Endothelial cell of umbilical vein (primary cell): ENCODE data around the gene CEP43. TPM values are rescaled to one million over a fixed set of nuclear protein-coding genes. Genes with fewer than 3 reads are reported as not detected.
"Not testable (repeated sequence)": the region's sequence is repeated elsewhere in the genome, so short reads cannot be mapped to it uniquely, and the experiment has no call there.

Experiments
- BruUV-seq: library from RNA; stranded (reverse); fragments of 400-500 nt; replicated peaks from 2 replicates; lab custom pipeline; 2021; lab: Mats Ljungman, UMichigan
- CTCF ChIA-PET: fragments of 300-600, 350-600 bp; sonication (Branson Sonifier 250); formaldehyde crosslinking; loops from one replicate; lab custom pipeline; 2021; ENCODE audit warnings: antibody characterized with exemption, inconsistent platforms; lab: Charles Lee
- POLR2A ChIA-PET: fragments of 300-600, 350-600 bp; sonication (Branson Sonifier 250); formaldehyde crosslinking; loops from one replicate; lab custom pipeline; 2021; ENCODE audit warnings: antibody characterized with exemption, inconsistent platforms; lab: Charles Lee
- DNase-seq: peaks from one replicate; pipeline ENCODE4 v3.0.0-alpha.2; 2011; ENCODE audit warnings: low read depth, low spot score
- FAIRE-seq: peaks from 2 replicates; lab custom pipeline; 2011; peaks lifted over from hg19 to GRCh38; lab: Jason Lieb, UNC
- H2AFZ ChIP-seq: 2 replicates; pipeline ENCODE4 v1.6.0; 2012; ENCODE audit warnings: low read depth, low read length, control low read depth, inconsistent platforms
- H3K27ac ChIP-seq: 2 replicates; pipeline ENCODE4 v1.5.1; 2011; ENCODE audit warnings: low read depth, mild to moderate bottlenecking, control low read depth, low read length, moderate library complexity; ENCODE audit not compliant: insufficient read depth
- H3K27me3 ChIP-seq, 2 experiments: 2 replicates each; pipeline versions ENCODE4 v1.6.0 to v1.6.1; 2011; ENCODE audit warnings: low read length in 2 of 2, mixed read lengths in 1 of 2; ENCODE audit not compliant: control insufficient read depth in 2 of 2, insufficient read depth in 2 of 2
- H3K36me3 ChIP-seq, 2 experiments: 2 replicates in 1 of 2; 3 replicates in 1 of 2; pipeline ENCODE4 v1.5.1; 2011; ENCODE audit warnings: low read length in 2 of 2, mild to moderate bottlenecking in 1 of 2, moderate library complexity in 1 of 2; ENCODE audit not compliant: control insufficient read depth in 2 of 2, insufficient read depth in 2 of 2; ENCODE audit errors: extremely low read depth in 1 of 2
- H3K4me1 ChIP-seq: 3 replicates; pipeline ENCODE4 v1.5.1; 2011; ENCODE audit warnings: mild to moderate bottlenecking, low read length; ENCODE audit not compliant: control insufficient read depth, insufficient read depth; ENCODE audit errors: extremely low read depth
- H3K4me2 ChIP-seq: 2 replicates; pipeline ENCODE4 v1.6.1; 2011; ENCODE audit warnings: low read length, control low read depth, mixed read lengths; ENCODE audit not compliant: insufficient read depth
- H3K4me3 ChIP-seq, 3 experiments: fragments of 200-600 bp in 1 of 3; sonication (generic), shearing (Covaris generic) in 1 of 3; replicated peaks in 1 of 3; 2 replicates each; pipeline ENCODE4 v1.5.1; 2011 to 2016; ENCODE audit warnings: control low read depth in 3 of 3, low read length in 3 of 3, mild to moderate bottlenecking in 2 of 3, inconsistent platforms in 1 of 3, low read depth in 1 of 3, moderate library complexity in 1 of 3; ENCODE audit not compliant: insufficient read depth in 1 of 3
- H3K79me2 ChIP-seq: 2 replicates; pipeline ENCODE4 v1.6.0; 2012; ENCODE audit warnings: low read length, inconsistent platforms; ENCODE audit not compliant: control insufficient read depth, insufficient read depth
- H3K9ac ChIP-seq: replicated peaks from 2 replicates; pipeline ENCODE3; 2011; ENCODE audit warnings: low read length, control low read depth; ENCODE audit not compliant: insufficient read depth; ENCODE audit errors: extremely low read depth
- H3K9me1 ChIP-seq: replicated peaks from 3 replicates; pipeline ENCODE4 v1.6.0; 2011; ENCODE audit warnings: mild to moderate bottlenecking, low read length; ENCODE audit not compliant: control insufficient read depth, insufficient read depth; ENCODE audit errors: extremely low read depth
- H3K9me3 ChIP-seq: replicated peaks from 2 replicates; pipeline ENCODE4 v1.5.1; 2012; ENCODE audit warnings: low read length, inconsistent platforms; ENCODE audit not compliant: control insufficient read depth, insufficient read depth
- H4K20me1 ChIP-seq: replicated peaks from 2 replicates; pipeline ENCODE3; 2011; ENCODE audit warnings: mild to moderate bottlenecking, low read length; ENCODE audit not compliant: control insufficient read depth, insufficient read depth; ENCODE audit errors: extremely low read depth
- FOS ChIP-seq: IDR thresholded peaks from 2 replicates; pipeline ENCODE4 v1.6.1; 2011; ENCODE audit warnings: mild to moderate bottlenecking, low read length, moderate library complexity, borderline replicate concordance; ENCODE audit not compliant: insufficient read depth
- POLR2AphosphoS5 ChIP-seq: IDR thresholded peaks from 2 replicates; pipeline ENCODE4 v1.6.1; 2012; ENCODE audit warnings: low read depth, mild to moderate bottlenecking, control low read depth, low read length, moderate library complexity; ENCODE audit not compliant: insufficient read depth
- dilution Hi-C: fragments of 300-500 bp; cut with MboI; formaldehyde crosslinking; loops from one replicate; pipeline ENCODE4 v1.15.0; 2019; ENCODE audit warnings: low sequenced_read_pairs; ENCODE audit not compliant: extremely low pct_ligation_motif_present
- intact Hi-C: fragments of 100-400 bp; cut with micrococcal nuclease; formaldehyde crosslinking; loops from one replicate; pipeline ENCODE4 v1.10.0; 2022
- polyA plus RNA-seq, 4 experiments: library from polyadenylated mRNA; depleted of rRNA in 3 of 4; stranded (reverse) in 3 of 4; unstranded in 1 of 4; fragments of >200 nt; gene quantifications; 2 replicates each; pipeline versions ENCODE4 v1.2.1 to v1.2.3, GENCODE V29; 2011 to 2012; ENCODE audit warnings: missing spikeins in 1 of 4
- total RNA-seq: library from RNA; stranded (reverse); gene quantifications from 2 replicates; pipeline ENCODE4 v1.2.3, GENCODE V29; 2021
- TF ChIP-seq, protein P1 (sequence below), 2 donors: IDR thresholded peaks; 1 replicate in 1 of 2; 2 replicates in 1 of 2; pipeline ENCODE4 v1.5.1; 2011; ENCODE audit warnings: low read length in 2 of 2, mild to moderate bottlenecking in 2 of 2, moderate library complexity in 2 of 2, control low read depth in 1 of 2, inconsistent platforms in 1 of 2, low read depth in 1 of 2; ENCODE audit not compliant: insufficient read depth in 1 of 2; ENCODE audit errors: extremely low read depth in 1 of 2

The CEP43 gene
- total and polyA plus RNA-seq, 2 donors (not counting 3 experiments of a cell fraction or from before 2014, with no cell fraction given), result 6.5 to 22.5 TPM

DNA sequence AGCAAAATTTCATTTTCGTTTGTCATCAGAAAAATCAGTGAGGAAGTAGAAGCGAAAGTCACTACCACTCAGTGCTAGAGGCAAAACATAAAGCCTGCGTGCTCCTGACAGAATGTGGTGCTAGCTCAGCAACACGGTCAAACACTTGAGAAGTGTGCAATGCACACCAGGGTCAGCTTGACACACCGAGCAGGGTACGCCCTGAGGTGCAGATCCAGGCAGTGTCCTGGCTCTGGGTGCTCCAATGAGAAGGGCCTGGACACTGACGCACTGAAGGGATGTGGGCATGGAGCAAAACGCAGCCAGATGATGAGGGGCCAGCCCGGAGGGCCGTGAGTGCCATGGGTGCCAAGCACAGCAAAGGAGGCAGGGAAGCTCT, 48.8 kb upstream of the CEP43 start:
- Histone ChIP-seq H3K4me3 (no peak overlapping the region), H3K36me3 (no peaks in the 10 kb centered on the region), H2AFZ (no peak overlapping the region), H3K79me2 (no peaks in the 10 kb centered on the region), H3K4me2 (no peak overlapping the region), H4K20me1 (no peaks in the 10 kb centered on the region), H3K27ac (no peak overlapping the region), H3K4me1 (peaks cover 2% of the 10 kb centered on the region), H3K27me3 (no peaks in the 10 kb centered on the region), H3K9me1 (no peaks in the 10 kb centered on the region), H3K9me3 (no peaks in the 10 kb centered on the region), H3K9ac (no peak overlapping the region)
- DNase-seq (no peak), FAIRE-seq (no peak)
- TF ChIP-seq FOS (no peak), POLR2AphosphoS5 (no peak)
- CTCF ChIA-PET, result interaction anchor here (0.9 to 2.0 kb wide), 8 partner anchors 13 to 244 kb away, joined by 3 to 13 read pairs (median 6); no protein-coding TSS in a partner anchor
- no TSS peak for BruUV-seq
- dilution Hi-C loops (no loop called here), intact Hi-C loops (loop anchor here (10.0 kb wide), 2 partner anchors 546 to 676 kb away; no protein-coding TSS in a partner anchor)
- POLR2A ChIA-PET, result no interaction called here

DNA sequence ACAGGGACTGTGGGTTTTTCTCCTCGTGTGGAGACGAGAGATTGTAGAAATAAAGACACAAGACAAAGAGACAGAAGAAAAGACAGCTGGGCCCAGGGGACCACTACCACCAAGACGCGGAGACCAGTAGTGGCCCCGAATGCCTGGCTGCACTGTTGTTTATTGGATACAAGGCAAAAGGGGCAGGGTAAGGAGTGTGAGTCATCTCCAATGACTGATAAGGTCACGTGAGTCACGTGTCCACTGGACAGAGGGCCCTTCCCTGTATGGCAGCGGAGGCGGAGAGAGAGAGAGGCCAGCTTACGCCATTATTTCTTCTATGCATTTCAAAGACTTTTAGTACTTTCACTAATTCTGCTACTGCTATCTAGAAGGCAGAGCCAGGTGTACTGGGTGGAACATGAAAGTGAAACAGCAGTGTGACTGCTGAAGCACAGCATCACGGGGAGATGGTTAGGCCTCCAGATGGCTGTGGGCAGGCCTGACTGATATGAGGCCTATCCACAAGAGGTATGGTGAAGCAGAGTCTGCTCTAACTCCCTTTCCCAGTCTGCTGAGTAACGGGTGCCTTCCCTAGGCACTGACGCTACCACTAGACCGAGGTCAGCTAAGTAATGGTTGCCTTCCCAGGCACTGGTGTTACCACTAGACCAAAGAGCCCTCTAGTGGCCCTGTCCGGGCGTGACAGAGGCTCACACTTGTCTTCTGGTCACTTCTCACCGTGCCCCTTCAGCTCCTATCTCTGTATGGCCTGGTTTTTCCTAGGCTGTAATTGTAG, 48.1 kb upstream of the CEP43 start:
- H3K27me3 ChIP-seq, POLR2A ChIA-PET, H3K27ac ChIP-seq, H2AFZ ChIP-seq, H3K9me1 ChIP-seq, H3K4me1 ChIP-seq, dilution Hi-C loops, H3K36me3 ChIP-seq, BruUV-seq, H3K9me3 ChIP-seq, H4K20me1 ChIP-seq, H3K4me3 ChIP-seq, H3K4me2 ChIP-seq, H3K9ac ChIP-seq, H3K79me2 ChIP-seq: not testable (repeated sequence)
- peak; percentile 83 for FAIRE-seq
- CTCF ChIA-PET, result interaction anchor here (0.7 to 2.0 kb wide), 23 partner anchors 8 to 244 kb away, joined by 3 to 23 read pairs (median 5); partner anchors contain the start of gene CEP43
- intact Hi-C loops, result loop anchor here (1.0 to 10.0 kb wide), 4 partner anchors 165 to 676 kb away; no protein-coding TSS in a partner anchor
- TF ChIP-seq, protein P1, sequence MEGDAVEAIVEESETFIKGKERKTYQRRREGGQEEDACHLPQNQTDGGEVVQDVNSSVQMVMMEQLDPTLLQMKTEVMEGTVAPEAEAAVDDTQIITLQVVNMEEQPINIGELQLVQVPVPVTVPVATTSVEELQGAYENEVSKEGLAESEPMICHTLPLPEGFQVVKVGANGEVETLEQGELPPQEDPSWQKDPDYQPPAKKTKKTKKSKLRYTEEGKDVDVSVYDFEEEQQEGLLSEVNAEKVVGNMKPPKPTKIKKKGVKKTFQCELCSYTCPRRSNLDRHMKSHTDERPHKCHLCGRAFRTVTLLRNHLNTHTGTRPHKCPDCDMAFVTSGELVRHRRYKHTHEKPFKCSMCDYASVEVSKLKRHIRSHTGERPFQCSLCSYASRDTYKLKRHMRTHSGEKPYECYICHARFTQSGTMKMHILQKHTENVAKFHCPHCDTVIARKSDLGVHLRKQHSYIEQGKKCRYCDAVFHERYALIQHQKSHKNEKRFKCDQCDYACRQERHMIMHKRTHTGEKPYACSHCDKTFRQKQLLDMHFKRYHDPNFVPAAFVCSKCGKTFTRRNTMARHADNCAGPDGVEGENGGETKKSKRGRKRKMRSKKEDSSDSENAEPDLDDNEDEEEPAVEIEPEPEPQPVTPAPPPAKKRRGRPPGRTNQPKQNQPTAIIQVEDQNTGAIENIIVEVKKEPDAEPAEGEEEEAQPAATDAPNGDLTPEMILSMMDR (IDR thresholded peaks at IDR 0.05; ENCODE audit: extremely low read depth in 1 of 2, insufficient read depth in 1 of 2, low read depth in 1 of 2, low read length in 2 of 2), result peak; percentile 43 to 58
- peak; percentile 41 for DNase-seq
